Liver (tissue), 3 donors: ENCODE data around the gene TBX15.

Experiments
- ATF3 ChIP-seq: IDR thresholded peaks from 2 replicates; pipeline ENCODE4 v1.6.1; 2016; ENCODE audit warnings: antibody characterized with exemption
- CTCF ChIP-seq: fragments of 150-350 bp; IDR thresholded peaks from 2 replicates; pipeline ENCODE4 v1.5.1; 2017; ENCODE audit warnings: improper control_type of control experiment, low read depth, low read length; ENCODE audit not compliant: missing input control
- EGR1 ChIP-seq, 2 donors: IDR thresholded peaks; 2 replicates each; pipeline ENCODE4 v1.6.1; 2016 to 2018; ENCODE audit warnings: antibody characterized with exemption in 2 of 2, low read depth in 2 of 2
- FOXA2 ChIP-seq: IDR thresholded peaks from 2 replicates; pipeline ENCODE4 v1.6.1; 2016; ENCODE audit warnings: antibody characterized with exemption
- JUND ChIP-seq, 2 donors: IDR thresholded peaks; 2 replicates each; pipeline ENCODE4 v1.6.1; 2016; ENCODE audit warnings: antibody characterized with exemption in 2 of 2
- REST ChIP-seq: IDR thresholded peaks from 2 replicates; pipeline ENCODE4 v1.6.1; 2016; ENCODE audit warnings: antibody characterized with exemption, mild to moderate bottlenecking
- RXRA ChIP-seq, 2 donors: IDR thresholded peaks; 2 replicates each; pipeline ENCODE4 v1.6.1; 2017 to 2018; ENCODE audit warnings: antibody characterized with exemption in 2 of 2, mild to moderate bottlenecking in 1 of 2
- TAF1 ChIP-seq: conservative IDR thresholded peaks from 2 replicates; pipeline ENCODE4 v1.6.1; 2016; ENCODE audit warnings: antibody characterized with exemption, mild to moderate bottlenecking
- YY1 ChIP-seq: IDR thresholded peaks from 2 replicates; pipeline ENCODE4 v1.6.1; 2016; ENCODE audit warnings: antibody characterized with exemption, mild to moderate bottlenecking
- donor health status: healthy.
- donor health status: healthy.

- no peak for TF ChIP-seq CTCF
- no peak for TF ChIP-seq ATF3
- no peak for TF ChIP-seq TAF1
- no peak for TF ChIP-seq JUND (IDR thresholded peaks at IDR 0.05)
- no peak for TF ChIP-seq RXRA (IDR thresholded peaks at IDR 0.05)
- no peak for TF ChIP-seq REST
- no peak for TF ChIP-seq FOXA2
- TF ChIP-seq YY1: no peak
- no peak for TF ChIP-seq EGR1 (IDR thresholded peaks at IDR 0.05; ENCODE audit: low read depth in 2 of 2)
Measured at GRCh38 chr1:119001181-119002027, 13.3 kb upstream of the TBX15 start.
